ENCODE measurements around the gene FARS2. TPM values are rescaled to one million over a fixed set of nuclear protein-coding genes. Genes with fewer than 3 reads are reported as not detected.

FARS2 gene
- total and polyA plus RNA-seq, 5 donors from 2014 or later: 26.9 to 39.7 (median 34.9) TPM

Other genes with a start within 250 kb of the FARS2 start
- 0.10 TPM for gene PPP1R3G, start 176.2 kb upstream of the FARS2 start, total RNA-seq
- not detected for gene PPP1R3G, start 176.2 kb upstream of the FARS2 start, polyA plus RNA-seq
- gene LYRM4, start 563 bp upstream of the FARS2 start, total RNA-seq: 14.9 TPM
- 10 to 100 TPM; 26.9 to 38.8 (median 29.7) TPM for gene LYRM4, start 563 bp upstream of the FARS2 start, polyA plus RNA-seq